HCT116 (cell line): ENCODE data around the gene MYH15. TPM values are rescaled to one million over a fixed set of nuclear protein-coding genes. Genes with fewer than 3 reads are reported as not detected.

Source experiments
- ATAC-seq: fragments of 200-7000 bp; cut with Tn5 transposase; 2 replicates; pipeline ENCODE4 v1.9.1; 2020; ENCODE audit warnings: mild to moderate bottlenecking, moderate library complexity
- BruUV-seq: library from RNA; stranded (reverse); fragments of 400-500 nt; replicated peaks from 2 replicates; lab custom pipeline; 2021; lab: Mats Ljungman, UMichigan
- CTCF ChIA-PET: fragments of 300-600 bp; sonication (Branson Sonifier 250); formaldehyde crosslinking; loops from one replicate; lab custom pipeline; 2021; ENCODE audit warnings: antibody characterized with exemption; lab: Charles Lee
- POLR2A ChIA-PET: fragments of 300-600, 350-600 bp; sonication (Branson Sonifier 250); formaldehyde crosslinking; loops from one replicate; lab custom pipeline; 2021; ENCODE audit warnings: antibody characterized with exemption; lab: Charles Lee
- RAD21 ChIA-PET, 2 experiments: fragments of 300-600 bp; sonication (Branson Sonifier 250); formaldehyde crosslinking; loops; one replicate each; lab custom pipeline; 2023; ENCODE audit warnings: low total read pairs in 2 of 2; ENCODE audit not compliant: uncharacterized antibody in 2 of 2, unreplicated experiment in 2 of 2, low non-redundant PET in 1 of 2; lab: Charles Lee
- DNase-seq: peaks from one replicate; pipeline ENCODE4 v3.0.0-alpha.2; 2010; ENCODE audit warnings: low read depth, low spot score
- H2AFZ ChIP-seq: fragments of 200-600 bp; shearing (Covaris generic), sonication (generic); 2 replicates; pipeline ENCODE4 v1.6.1; 2017; ENCODE audit warnings: low read depth, mixed run types, mixed read lengths, antibody characterized with exemption, low read length; ENCODE audit not compliant: poor library complexity, severe bottlenecking
- H3K27ac ChIP-seq: 2 replicates; pipeline ENCODE4 v1.5.1; 2012; ENCODE audit warnings: low read depth, low read length
- H3K27me3 ChIP-seq: fragments of 200-600 bp; sonication (generic); 2 replicates; pipeline ENCODE4 v1.6.1; 2016; ENCODE audit warnings: mixed run types, low read length, mixed read lengths; ENCODE audit not compliant: insufficient read depth
- H3K36me3 ChIP-seq, 2 experiments: fragments of 200-500 bp in 1 of 2; fragments of 200-600 bp in 1 of 2; sonication (Bioruptor generic) in 1 of 2; sonication (generic) in 1 of 2; 2 replicates each; pipeline versions ENCODE4 v1.5.1 to v1.6.1; 2014 to 2016; ENCODE audit warnings: low read length in 2 of 2, inconsistent platforms in 1 of 2, mixed read lengths in 1 of 2, mixed run types in 1 of 2; ENCODE audit not compliant: insufficient read depth in 2 of 2, control insufficient read depth in 1 of 2
- H3K4me1 ChIP-seq, 2 experiments: fragments of 200-600 bp in 1 of 2; sonication (generic) in 1 of 2; 2 replicates each; pipeline versions ENCODE4 v1.5.1 to v1.6.1; 2012 to 2017; ENCODE audit warnings: low read length in 2 of 2, inconsistent platforms in 1 of 2, mild to moderate bottlenecking in 1 of 2, mixed read lengths in 1 of 2, mixed run types in 1 of 2, moderate library complexity in 1 of 2; ENCODE audit not compliant: insufficient read depth in 2 of 2, control insufficient read depth in 1 of 2
- H3K4me2 ChIP-seq: fragments of 200-600 bp; sonication (generic); 2 replicates; pipeline ENCODE4 v1.6.1; 2017; ENCODE audit warnings: mixed run types, low read length, mixed read lengths
- H3K4me3 ChIP-seq, 2 experiments: fragments of 200-600 bp in 1 of 2; sonication (generic) in 1 of 2; replicated peaks in 1 of 2; 2 replicates each; pipeline ENCODE4 v1.5.1; 2011 to 2016; ENCODE audit warnings: low read length in 2 of 2, control low read depth in 1 of 2, low read depth in 1 of 2, mild to moderate bottlenecking in 1 of 2, mixed read lengths in 1 of 2, mixed run types in 1 of 2
- H3K79me2 ChIP-seq: fragments of 200-600 bp; sonication (generic); 2 replicates; pipeline ENCODE4 v1.6.1; 2017; ENCODE audit warnings: mild to moderate bottlenecking, mixed run types, low read length, moderate library complexity, mixed read lengths; ENCODE audit not compliant: insufficient read depth
- H3K9ac ChIP-seq: fragments of 200-600 bp; sonication (generic); 2 replicates; pipeline ENCODE4 v1.6.1; 2016; ENCODE audit warnings: low read length, mixed read lengths
- H3K9me2 ChIP-seq: fragments of 200-600 bp; sonication (generic), shearing (Covaris generic); 2 replicates; pipeline ENCODE4 v1.6.1; 2017; ENCODE audit warnings: mixed run types, mild to moderate bottlenecking, moderate library complexity; ENCODE audit not compliant: insufficient read depth
- H3K9me3 ChIP-seq, 2 experiments: fragments of 200-500 bp in 1 of 2; fragments of 200-600 bp in 1 of 2; sonication (Bioruptor generic) in 1 of 2; sonication (generic) in 1 of 2; 2 replicates each; pipeline ENCODE4 v1.6.1; 2014 to 2017; ENCODE audit warnings: low read length in 2 of 2, mixed read lengths in 2 of 2, inconsistent platforms in 1 of 2, low read depth in 1 of 2, mild to moderate bottlenecking in 1 of 2, mixed run types in 1 of 2, moderate library complexity in 1 of 2; ENCODE audit not compliant: control insufficient read depth in 1 of 2, insufficient read depth in 1 of 2
- H4K20me1 ChIP-seq: fragments of 200-600 bp; sonication (generic), shearing (Covaris generic); 2 replicates; pipeline ENCODE4 v1.6.1; 2017; ENCODE audit warnings: mixed run types, mild to moderate bottlenecking, moderate library complexity; ENCODE audit not compliant: insufficient read depth
- ATF3 ChIP-seq: IDR thresholded peaks from 2 replicates; pipeline ENCODE4 v1.6.1; 2012
- CTCF ChIP-seq, 3 experiments: fragments of 200-600 bp in 1 of 3; sonication (generic) in 1 of 3; IDR thresholded peaks in 2 of 3; conservative IDR thresholded peaks in 1 of 3; 2 replicates each; pipeline ENCODE4 v1.5.1; 2012 to 2017; ENCODE audit warnings: low read depth in 2 of 3, low read length in 2 of 3, antibody characterized with exemption in 1 of 3, borderline replicate concordance in 1 of 3, control low read depth in 1 of 3, mild to moderate bottlenecking in 1 of 3, mixed read lengths in 1 of 3, mixed run types in 1 of 3, moderate library complexity in 1 of 3; ENCODE audit not compliant: insufficient read depth in 1 of 3
- EGR1 ChIP-seq: IDR thresholded peaks from 2 replicates; pipeline ENCODE4 v1.6.1; 2012; ENCODE audit warnings: low read depth
- EZH2phosphoT487 ChIP-seq: fragments of 200-600 bp; IDR thresholded peaks from 2 replicates; pipeline ENCODE4 v1.6.1; 2018; ENCODE audit warnings: antibody characterized with exemption, borderline replicate concordance
- FOSL1 ChIP-seq: IDR thresholded peaks from 2 replicates; pipeline ENCODE4 v1.6.1; 2012; ENCODE audit warnings: low read depth
- MAX ChIP-seq: IDR thresholded peaks from 2 replicates; pipeline ENCODE4 v1.6.1; 2012
- RAD21 ChIP-seq: IDR thresholded peaks from 2 replicates; pipeline ENCODE4 v1.6.1; 2012; ENCODE audit warnings: low read depth, mild to moderate bottlenecking
- REST ChIP-seq: IDR thresholded peaks from 2 replicates; pipeline ENCODE4 v1.6.1; 2012; ENCODE audit warnings: low read depth
- SRF ChIP-seq: IDR thresholded peaks from 2 replicates; pipeline ENCODE4 v1.6.1; 2012; ENCODE audit warnings: low read depth
- TCF7L2 ChIP-seq: IDR thresholded peaks from 2 replicates; pipeline ENCODE4 v1.7.0; 2011; ENCODE audit warnings: borderline replicate concordance, inconsistent platforms; ENCODE audit not compliant: insufficient read depth, insufficient read length; ENCODE audit errors: extremely low read depth
- ZBTB33 ChIP-seq: IDR thresholded peaks from 2 replicates; pipeline ENCODE4 v1.6.1; 2011; ENCODE audit warnings: mild to moderate bottlenecking, low read length, moderate library complexity; ENCODE audit not compliant: insufficient replicate concordance; ENCODE audit errors: extremely low read depth
- ZFX ChIP-seq: fragments of 450-650 bp; IDR thresholded peaks from 2 replicates; pipeline ENCODE4 v1.6.1; 2017
- intact Hi-C: fragments of 100-400 bp; cut with micrococcal nuclease; formaldehyde crosslinking; loops from 2 replicates; pipeline ENCODE4 v1.10.0; 2022
- total RNA-seq: library from RNA; stranded (reverse); gene quantifications from one replicate; pipeline ENCODE4 v1.2.1, GENCODE V29; 2021; ENCODE audit not compliant: unreplicated experiment

Gene MYH15
- total RNA-seq, 1 experiment from 2014 or later = 11.2 TPM

GRCh38 chr3:108546247-108546646 lies 35.9 kb upstream of the MYH15 start:
- BruUV-seq = no TSS peak
- no peak overlapping the region for H3K27ac ChIP-seq
- H3K36me3 ChIP-seq = peaks cover 17 to 18% of the 10 kb centered on the region in 2 experiments; a peak in 3 of 4 replicates
- H3K4me1 ChIP-seq = no peaks in the 10 kb centered on the region
- no peak overlapping the region for H2AFZ ChIP-seq
- no peak for ATAC-seq
- no peaks in the 10 kb centered on the region for H4K20me1 ChIP-seq
- H3K9ac ChIP-seq = no peak overlapping the region
- H3K27me3 ChIP-seq = no peaks in the 10 kb centered on the region
- H3K9me3 ChIP-seq = no peaks in the 10 kb centered on the region
- TF ChIP-seq TCF7L2 (no peak), EZH2phosphoT487 (no peak)
- TF ChIP-seq, all 23 proteins: peak for 0
- DNase-seq = no peak
- POLR2A ChIA-PET = no interaction called here
- CTCF ChIA-PET = no interaction called here
- intact Hi-C loops = no loop called here
- RAD21 ChIA-PET = no interaction called here
- Histone ChIP-seq H3K9me2 (no peaks in the 10 kb centered on the region), H3K4me2 (no peak overlapping the region), H3K4me3 (no peak overlapping the region), H3K79me2 (no peaks in the 10 kb centered on the region)

GRCh38 chr3:108538083-108538482 lies 27.7 kb upstream of the MYH15 start:
- Histone ChIP-seq H3K4me3 (no peak overlapping the region), H3K27me3 (no peaks in the 10 kb centered on the region), H3K9ac (no peak overlapping the region), H3K27ac (no peak overlapping the region), H3K4me1 (no peaks in the 10 kb centered on the region), H4K20me1 (no peaks in the 10 kb centered on the region), H3K79me2 (no peaks in the 10 kb centered on the region), H2AFZ (no peak overlapping the region), H3K36me3 (peaks cover 0 to 1% of the 10 kb centered on the region in 2 experiments; a peak in 1 of 4 replicates), H3K4me2 (no peak overlapping the region), H3K9me3 (no peaks in the 10 kb centered on the region), H3K9me2 (no peaks in the 10 kb centered on the region)
- DNase-seq (no peak), ATAC-seq (no peak)
- POLR2A ChIA-PET = no interaction called here
- CTCF ChIA-PET = no interaction called here
- RAD21 ChIA-PET = no interaction called here
- intact Hi-C loops = no loop called here
- no TSS peak for BruUV-seq
- no peak for TF ChIP-seq ZBTB33
- TF ChIP-seq EGR1 = no peak
- TF ChIP-seq CTCF (IDR thresholded peaks at IDR 0.05 in 2 of 3, conservative IDR thresholded peaks at IDR 0.05 in 1 of 3; ENCODE audit: borderline replicate concordance in 1 of 3, insufficient read depth in 1 of 3, low read depth in 2 of 3, low read length in 2 of 3) = no peak
- no peak for TF ChIP-seq TCF7L2
- no peak for TF ChIP-seq SRF
- no peak for TF ChIP-seq FOSL1
- TF ChIP-seq ATF3 = no peak
- no peak for TF ChIP-seq MAX
- no peak for TF ChIP-seq ZFX
- no peak for TF ChIP-seq RAD21
- TF ChIP-seq REST = no peak
